ENCODE data around the gene SIAH3. TPM values are rescaled to one million over a fixed set of nuclear protein-coding genes. Genes with fewer than 3 reads are reported as not detected.
A peak's percentile ranks its signal among the peaks of the same experiment; 100 is the strongest.

The SIAH3 gene
- total RNA-seq, 5 donors from 2014 or later (not counting 1 experiment from before 2014, with no cell fraction given), result 0.19 to 4.8 (median 2.4) TPM

DNA sequence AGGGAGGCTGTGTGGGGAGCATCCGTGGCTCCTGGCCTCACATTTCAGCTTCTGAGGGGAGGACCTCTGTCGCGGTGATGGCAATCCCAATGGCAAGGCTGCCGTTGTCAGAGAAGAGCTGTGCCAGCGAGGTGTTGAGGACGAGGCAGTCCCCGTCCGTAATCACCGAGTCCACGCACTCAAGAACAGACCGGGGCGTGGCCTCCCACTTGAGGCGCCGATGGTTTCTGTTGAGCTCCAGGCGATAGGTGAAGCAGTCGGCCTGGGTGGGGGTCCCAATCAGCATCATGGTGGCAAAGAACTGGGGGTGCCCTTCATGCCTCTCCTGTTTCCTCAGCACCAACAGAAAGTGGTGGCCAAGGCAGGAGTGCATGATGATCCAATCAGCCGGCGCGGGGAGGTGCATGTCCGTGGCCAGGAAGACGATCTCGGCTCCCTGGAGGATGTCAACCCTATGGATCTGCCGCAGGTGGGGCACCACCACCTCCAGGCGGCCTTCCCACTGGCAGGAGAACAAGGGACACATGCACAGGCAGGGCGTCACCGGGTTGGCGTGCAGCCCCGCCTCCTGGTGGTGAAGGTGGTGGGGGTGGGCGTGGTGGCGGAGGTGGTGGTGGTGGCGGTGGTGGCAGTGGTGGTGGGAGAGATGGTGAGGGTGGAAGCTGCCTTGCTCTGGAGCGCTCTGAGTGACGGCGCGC is 68.1 kb downstream of the SIAH3 start:
- no peak overlapping the region for H3K27ac ChIP-seq (ENCODE audit: low read length)
- peaks cover 4% of the 10 kb centered on the region for H3K36me3 Mint-ChIP-seq
- H3K4me1 ChIP-seq (ENCODE audit: control insufficient read depth in 1 of 2, extremely low read depth in 1 of 2, insufficient read depth in 2 of 2, low read length in 2 of 2), result peaks cover 0 to 4% of the 10 kb centered on the region in 2 experiments
- DNase-seq, result no peak
- no peak overlapping the region for H3K27ac Mint-ChIP-seq
- 98% methylated on average over 29 of the region's 35 CpGs for WGBS (ENCODE audit: insufficient coverage)
- H3K9me3 Mint-ChIP-seq, result no peaks in the 10 kb centered on the region
- H3K9me3 ChIP-seq, result no peaks in the 10 kb centered on the region
- ChIA-PET POLR2A (no interaction called here), CTCF (no interaction called here)
- no peak overlapping the region for H3K4me3 Mint-ChIP-seq
- peaks cover 0 to 2% of the 10 kb centered on the region in 2 donors for H3K27me3 Mint-ChIP-seq
- no peak for ATAC-seq (replicated peaks in 1 of 4)
- H3K4me1 Mint-ChIP-seq, result peaks cover 11 to 30% (median 12%) of the 10 kb centered on the region in 3 donors
- H3K27me3 ChIP-seq (replicated peaks in 1 of 2; ENCODE audit: control insufficient read depth in 2 of 2, extremely low read depth in 1 of 2, insufficient read depth in 2 of 2, low read length in 1 of 2), result peaks cover 0 to 2% of the 10 kb centered on the region in 2 experiments
- no peaks in the 10 kb centered on the region for H3K36me3 ChIP-seq (ENCODE audit: control insufficient read depth in 2 of 2, extremely low read depth in 1 of 2, insufficient read depth in 1 of 2, low read length in 1 of 2)
- no peak overlapping the region for H3K4me3 ChIP-seq (ENCODE audit: control insufficient read depth in 1 of 2, extremely low read depth in 1 of 2, low read length in 1 of 2)

GRCh38 chr13:45782327-45783045 is 69.1 kb downstream of the SIAH3 start:
- Mint-ChIP-seq H3K9me3 (no peaks in the 10 kb centered on the region), H3K4me1 (peaks cover 11 to 30% (median 12%) of the 10 kb centered on the region in 3 donors), H3K27ac (no peak overlapping the region), H3K36me3 (peaks cover 4% of the 10 kb centered on the region), H3K27me3 (peaks cover 0 to 2% of the 10 kb centered on the region in 2 donors), H3K4me3 (peak overlapping the region in 1 of 3 donors; percentile 14)
- POLR2A ChIA-PET, result no interaction called here
- H3K36me3 ChIP-seq (ENCODE audit: control insufficient read depth in 2 of 2, extremely low read depth in 1 of 2, insufficient read depth in 1 of 2, low read length in 1 of 2), result no peaks in the 10 kb centered on the region
- no peak for ATAC-seq (replicated peaks in 1 of 4)
- H3K9me3 ChIP-seq, result no peaks in the 10 kb centered on the region
- no peak overlapping the region for H3K4me3 ChIP-seq (ENCODE audit: control insufficient read depth in 1 of 2, extremely low read depth in 1 of 2, low read length in 1 of 2)
- H3K27ac ChIP-seq (ENCODE audit: low read length), result no peak overlapping the region
- CTCF ChIA-PET, result no interaction called here
- peaks cover 0 to 2% of the 10 kb centered on the region in 2 experiments for H3K27me3 ChIP-seq (replicated peaks in 1 of 2; ENCODE audit: control insufficient read depth in 2 of 2, extremely low read depth in 1 of 2, insufficient read depth in 2 of 2, low read length in 1 of 2)
- no peak for DNase-seq
- H3K4me1 ChIP-seq (ENCODE audit: control insufficient read depth in 1 of 2, extremely low read depth in 1 of 2, insufficient read depth in 2 of 2, low read length in 2 of 2), result peaks cover 0 to 4% of the 10 kb centered on the region in 2 experiments
- WGBS (ENCODE audit: insufficient coverage), result 86% methylated on average over 5 of the region's 9 CpGs

GRCh38 chr13:45781553-45782326 is 69.8 kb downstream of the SIAH3 start:
- Mint-ChIP-seq H3K36me3 (peaks cover 4% of the 10 kb centered on the region), H3K27me3 (peaks cover 0 to 2% of the 10 kb centered on the region in 2 donors), H3K9me3 (no peaks in the 10 kb centered on the region), H3K4me1 (peaks cover 9 to 26% (median 10%) of the 10 kb centered on the region in 3 donors), H3K27ac (no peak overlapping the region), H3K4me3 (peak overlapping the region in 1 of 3 donors; percentile 14)
- WGBS (ENCODE audit: insufficient coverage), result 82% methylated on average over 11 of the region's 14 CpGs
- ChIA-PET CTCF (no interaction called here), POLR2A (no interaction called here)
- no peak overlapping the region for H3K4me3 ChIP-seq (ENCODE audit: control insufficient read depth in 1 of 2, extremely low read depth in 1 of 2, low read length in 1 of 2)
- no peak overlapping the region for H3K27ac ChIP-seq (ENCODE audit: low read length)
- H3K27me3 ChIP-seq (replicated peaks in 1 of 2; ENCODE audit: control insufficient read depth in 2 of 2, extremely low read depth in 1 of 2, insufficient read depth in 2 of 2, low read length in 1 of 2), result peaks cover 0 to 2% of the 10 kb centered on the region in 2 experiments
- no peaks in the 10 kb centered on the region for H3K9me3 ChIP-seq
- no peak for DNase-seq
- peak in 1 of 4 experiments; percentile 67 for ATAC-seq (replicated peaks in 1 of 4)
- H3K4me1 ChIP-seq (ENCODE audit: control insufficient read depth in 1 of 2, extremely low read depth in 1 of 2, insufficient read depth in 2 of 2, low read length in 2 of 2), result peaks cover 0 to 4% of the 10 kb centered on the region in 2 experiments
- H3K36me3 ChIP-seq (ENCODE audit: control insufficient read depth in 2 of 2, extremely low read depth in 1 of 2, insufficient read depth in 1 of 2, low read length in 1 of 2), result no peaks in the 10 kb centered on the region

DNA sequence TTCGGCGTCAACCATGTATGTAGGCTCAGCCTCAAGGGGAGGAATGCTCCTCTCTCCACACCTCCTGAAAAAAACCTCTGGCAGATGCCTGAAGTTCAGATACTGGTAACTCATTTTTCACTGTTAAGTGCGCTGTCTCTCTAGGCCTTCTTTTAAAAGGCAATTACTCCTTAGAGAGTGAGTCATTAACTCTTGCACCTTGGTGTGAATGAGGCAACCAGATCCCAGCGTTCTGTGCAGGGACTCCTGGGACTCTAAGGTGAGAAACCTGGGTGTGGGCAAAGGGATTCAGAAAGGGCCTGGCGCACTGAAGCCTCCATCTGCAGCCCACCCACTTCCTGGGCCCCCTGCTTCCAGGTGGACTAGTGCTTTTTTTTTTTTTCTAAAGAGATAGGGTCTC is 71.7 kb downstream of the SIAH3 start:
- 93% methylated on average over 2 of the region's 5 CpGs for WGBS (ENCODE audit: insufficient coverage)
- H3K4me3 Mint-ChIP-seq, result no peak overlapping the region
- H3K9me3 Mint-ChIP-seq, result no peaks in the 10 kb centered on the region
- Histone ChIP-seq H3K4me3 (ENCODE audit: control insufficient read depth in 1 of 2, extremely low read depth in 1 of 2, low read length in 1 of 2) (no peak overlapping the region), H3K36me3 (ENCODE audit: control insufficient read depth in 2 of 2, extremely low read depth in 1 of 2, insufficient read depth in 1 of 2, low read length in 1 of 2) (no peaks in the 10 kb centered on the region), H3K9me3 (no peaks in the 10 kb centered on the region), H3K27ac (ENCODE audit: low read length) (no peak overlapping the region), H3K27me3 (replicated peaks in 1 of 2; ENCODE audit: control insufficient read depth in 2 of 2, extremely low read depth in 1 of 2, insufficient read depth in 2 of 2, low read length in 1 of 2) (peaks cover 0 to 2% of the 10 kb centered on the region in 2 experiments), H3K4me1 (ENCODE audit: control insufficient read depth in 1 of 2, extremely low read depth in 1 of 2, insufficient read depth in 2 of 2, low read length in 2 of 2) (no peaks in the 10 kb centered on the region)
- no peak for DNase-seq
- ChIA-PET CTCF (no interaction called here), POLR2A (interaction anchor here in 1 of 2 donors (0.6 to 0.7 kb wide), 2 partner anchors 87 to 93 kb away, joined by 3 read pairs; no protein-coding TSS in a partner anchor)
- peaks cover 0 to 2% of the 10 kb centered on the region in 2 donors for H3K27me3 Mint-ChIP-seq
- peaks cover 4% of the 10 kb centered on the region for H3K36me3 Mint-ChIP-seq
- peaks cover 0 to 9% (median 4%) of the 10 kb centered on the region in 3 donors for H3K4me1 Mint-ChIP-seq
- no peak for ATAC-seq (replicated peaks in 1 of 4)
- H3K27ac Mint-ChIP-seq, result no peak overlapping the region

DNA sequence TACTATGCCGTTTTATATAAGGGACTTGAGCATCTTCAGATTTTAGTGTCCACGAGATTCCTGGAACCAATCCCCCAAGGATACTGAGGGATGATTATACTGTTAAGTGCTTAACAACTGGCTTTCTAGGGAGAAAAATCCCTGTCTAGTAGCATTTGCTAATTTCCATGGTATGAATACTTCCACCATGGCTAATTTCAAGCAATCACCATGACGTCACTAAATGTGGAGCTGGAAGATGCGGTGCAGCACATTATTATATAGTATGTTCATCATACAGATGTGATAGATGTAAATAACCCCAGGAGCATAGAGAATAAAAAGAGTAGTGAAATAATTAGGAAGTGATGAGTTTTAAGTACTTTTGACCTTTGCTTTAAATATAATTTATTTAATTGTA is 72.7 kb downstream of the SIAH3 start:
- Histone ChIP-seq H3K9me3 (no peaks in the 10 kb centered on the region), H3K36me3 (ENCODE audit: control insufficient read depth in 2 of 2, extremely low read depth in 1 of 2, insufficient read depth in 1 of 2, low read length in 1 of 2) (no peaks in the 10 kb centered on the region), H3K4me1 (ENCODE audit: control insufficient read depth in 1 of 2, extremely low read depth in 1 of 2, insufficient read depth in 2 of 2, low read length in 2 of 2) (no peaks in the 10 kb centered on the region), H3K27me3 (replicated peaks in 1 of 2; ENCODE audit: control insufficient read depth in 2 of 2, extremely low read depth in 1 of 2, insufficient read depth in 2 of 2, low read length in 1 of 2) (peaks cover 0 to 2% of the 10 kb centered on the region in 2 experiments), H3K4me3 (ENCODE audit: control insufficient read depth in 1 of 2, extremely low read depth in 1 of 2, low read length in 1 of 2) (no peak overlapping the region), H3K27ac (ENCODE audit: low read length) (no peak overlapping the region)
- WGBS (ENCODE audit: insufficient coverage), result no CpG with 5 or more reads among the region's 4 CpGs
- H3K4me3 Mint-ChIP-seq, result no peak overlapping the region
- peaks cover 4% of the 10 kb centered on the region for H3K36me3 Mint-ChIP-seq
- ATAC-seq (replicated peaks in 1 of 4), result no peak
- CTCF ChIA-PET, result no interaction called here
- POLR2A ChIA-PET, result no interaction called here
- peaks cover 0 to 9% (median 4%) of the 10 kb centered on the region in 3 donors for H3K4me1 Mint-ChIP-seq
- DNase-seq, result no peak
- peaks cover 2 to 7% of the 10 kb centered on the region in 2 donors for H3K27me3 Mint-ChIP-seq
- H3K9me3 Mint-ChIP-seq, result no peaks in the 10 kb centered on the region
- no peak overlapping the region for H3K27ac Mint-ChIP-seq

DNA sequence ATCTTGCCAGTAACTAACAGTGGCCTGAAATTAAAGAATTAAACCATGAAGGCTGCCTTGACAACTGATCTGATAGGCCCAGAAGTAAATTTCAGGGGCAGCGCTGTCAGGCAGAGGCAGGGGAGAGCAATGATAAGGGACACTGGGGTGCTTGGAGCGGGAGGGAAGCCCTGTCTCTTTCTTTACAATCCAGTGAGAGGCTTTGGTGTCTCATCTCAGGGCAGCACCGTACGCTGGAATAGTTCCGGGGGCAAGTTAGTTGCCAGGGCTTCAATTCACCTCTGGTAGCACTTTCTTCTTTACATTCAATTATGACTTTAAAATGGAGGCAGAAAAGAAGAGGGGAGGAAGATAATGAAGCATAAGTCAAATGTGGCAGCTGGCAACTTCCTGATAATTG is 74.8 kb downstream of the SIAH3 start:
- H3K36me3 ChIP-seq (ENCODE audit: control insufficient read depth in 2 of 2, extremely low read depth in 1 of 2, insufficient read depth in 1 of 2, low read length in 1 of 2), result no peaks in the 10 kb centered on the region
- H3K4me1 Mint-ChIP-seq, result peaks cover 0 to under 1% (median 0%) of the 10 kb centered on the region in 3 donors
- no peak overlapping the region for H3K27ac Mint-ChIP-seq
- no peak for DNase-seq
- H3K36me3 Mint-ChIP-seq, result peaks cover under 1% of the 10 kb centered on the region
- no peaks in the 10 kb centered on the region for H3K9me3 ChIP-seq
- peaks cover 2 to 7% of the 10 kb centered on the region in 2 donors for H3K27me3 Mint-ChIP-seq
- H3K9me3 Mint-ChIP-seq, result no peaks in the 10 kb centered on the region
- no peak overlapping the region for H3K4me3 Mint-ChIP-seq
- no peak overlapping the region for H3K4me3 ChIP-seq (ENCODE audit: control insufficient read depth in 1 of 2, extremely low read depth in 1 of 2, low read length in 1 of 2)
- no peak overlapping the region for H3K27ac ChIP-seq (ENCODE audit: low read length)
- no peaks in the 10 kb centered on the region for H3K27me3 ChIP-seq (replicated peaks in 1 of 2; ENCODE audit: control insufficient read depth in 2 of 2, extremely low read depth in 1 of 2, insufficient read depth in 2 of 2, low read length in 1 of 2)
- no peaks in the 10 kb centered on the region for H3K4me1 ChIP-seq (ENCODE audit: control insufficient read depth in 1 of 2, extremely low read depth in 1 of 2, insufficient read depth in 2 of 2, low read length in 2 of 2)
- ChIA-PET POLR2A (no interaction called here), CTCF (no interaction called here)
- ATAC-seq (replicated peaks in 1 of 4), result no peak
- WGBS (ENCODE audit: insufficient coverage), result 91% methylated on average over 2 of the region's 5 CpGs
